ENCODE measurements around the gene PDLIM7.
A peak's percentile ranks its signal among the peaks of the same experiment; 100 is the strongest.

- TF ChIP-seq CTCF (conservative IDR thresholded peaks at IDR 0.05; ENCODE audit: low read depth in 2 of 2) (no peak), CREB1 (CRISPR knock-in tag; IDR thresholded peaks at IDR 0.05; ENCODE audit: low read depth) (no peak), EZH2phosphoT487 (IDR thresholded peaks at IDR 0.05; ENCODE audit: unreplicated experiment) (no peak), POLR2AphosphoS5 (IDR thresholded peaks at IDR 0.05; ENCODE audit: low read depth) (0 out of 2 replicates have a peak, but pooled peaks have one; percentile 7), EZH2 (IDR thresholded peaks at IDR 0.05; ENCODE audit: low read depth, unreplicated experiment) (no peak), JUNB (IDR thresholded peaks at IDR 0.05; ENCODE audit: unreplicated experiment) (no peak), ZNF114 (CRISPR knock-in tag; IDR thresholded peaks at IDR 0.05) (no peak), ZNF331 (CRISPR knock-in tag; IDR thresholded peaks at IDR 0.05; ENCODE audit: low read depth) (no peak), STAT1 (IDR thresholded peaks at IDR 0.05; ENCODE audit: unreplicated experiment) (no peak)
- TF ChIP-seq, protein P1, sequence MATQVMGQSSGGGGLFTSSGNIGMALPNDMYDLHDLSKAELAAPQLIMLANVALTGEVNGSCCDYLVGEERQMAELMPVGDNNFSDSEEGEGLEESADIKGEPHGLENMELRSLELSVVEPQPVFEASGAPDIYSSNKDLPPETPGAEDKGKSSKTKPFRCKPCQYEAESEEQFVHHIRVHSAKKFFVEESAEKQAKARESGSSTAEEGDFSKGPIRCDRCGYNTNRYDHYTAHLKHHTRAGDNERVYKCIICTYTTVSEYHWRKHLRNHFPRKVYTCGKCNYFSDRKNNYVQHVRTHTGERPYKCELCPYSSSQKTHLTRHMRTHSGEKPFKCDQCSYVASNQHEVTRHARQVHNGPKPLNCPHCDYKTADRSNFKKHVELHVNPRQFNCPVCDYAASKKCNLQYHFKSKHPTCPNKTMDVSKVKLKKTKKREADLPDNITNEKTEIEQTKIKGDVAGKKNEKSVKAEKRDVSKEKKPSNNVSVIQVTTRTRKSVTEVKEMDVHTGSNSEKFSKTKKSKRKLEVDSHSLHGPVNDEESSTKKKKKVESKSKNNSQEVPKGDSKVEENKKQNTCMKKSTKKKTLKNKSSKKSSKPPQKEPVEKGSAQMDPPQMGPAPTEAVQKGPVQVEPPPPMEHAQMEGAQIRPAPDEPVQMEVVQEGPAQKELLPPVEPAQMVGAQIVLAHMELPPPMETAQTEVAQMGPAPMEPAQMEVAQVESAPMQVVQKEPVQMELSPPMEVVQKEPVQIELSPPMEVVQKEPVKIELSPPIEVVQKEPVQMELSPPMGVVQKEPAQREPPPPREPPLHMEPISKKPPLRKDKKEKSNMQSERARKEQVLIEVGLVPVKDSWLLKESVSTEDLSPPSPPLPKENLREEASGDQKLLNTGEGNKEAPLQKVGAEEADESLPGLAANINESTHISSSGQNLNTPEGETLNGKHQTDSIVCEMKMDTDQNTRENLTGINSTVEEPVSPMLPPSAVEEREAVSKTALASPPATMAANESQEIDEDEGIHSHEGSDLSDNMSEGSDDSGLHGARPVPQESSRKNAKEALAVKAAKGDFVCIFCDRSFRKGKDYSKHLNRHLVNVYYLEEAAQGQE (IDR thresholded peaks at IDR 0.05; ENCODE audit: unreplicated experiment) = no peak
- TF ChIP-seq, protein P2, sequence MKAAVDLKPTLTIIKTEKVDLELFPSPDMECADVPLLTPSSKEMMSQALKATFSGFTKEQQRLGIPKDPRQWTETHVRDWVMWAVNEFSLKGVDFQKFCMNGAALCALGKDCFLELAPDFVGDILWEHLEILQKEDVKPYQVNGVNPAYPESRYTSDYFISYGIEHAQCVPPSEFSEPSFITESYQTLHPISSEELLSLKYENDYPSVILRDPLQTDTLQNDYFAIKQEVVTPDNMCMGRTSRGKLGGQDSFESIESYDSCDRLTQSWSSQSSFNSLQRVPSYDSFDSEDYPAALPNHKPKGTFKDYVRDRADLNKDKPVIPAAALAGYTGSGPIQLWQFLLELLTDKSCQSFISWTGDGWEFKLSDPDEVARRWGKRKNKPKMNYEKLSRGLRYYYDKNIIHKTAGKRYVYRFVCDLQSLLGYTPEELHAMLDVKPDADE (IDR thresholded peaks at IDR 0.05) = no peak
Measured at GRCh38 chr5:177449140-177450061, 48.0 kb downstream of the PDLIM7 start.
